22Rv1 (cell line): ENCODE data around the gene PPP2R2B.

ENCODE experiments used
- CTCF ChIP-seq: fragments of 450-650 bp; IDR thresholded peaks from 2 replicates; pipeline ENCODE4 v1.5.1; 2017; ENCODE audit warnings: mild to moderate bottlenecking
- ZFX ChIP-seq: fragments of 450-650 bp; IDR thresholded peaks from 2 replicates; pipeline ENCODE4 v1.6.1; 2017; ENCODE audit warnings: antibody characterized with exemption, borderline replicate concordance

- TF ChIP-seq CTCF (no peak), ZFX (no peak)
These were observed 100.3 kb downstream of the PPP2R2B start for GRCh38 chr5:146778261-146778660.
